ENCODE results near the gene CAMLG.

- no peak for TF ChIP-seq CTCF (IDR thresholded peaks at IDR 0.05; ENCODE audit: low read depth, low read length)
- TF ChIP-seq POLR2A (IDR thresholded peaks at IDR 0.05; ENCODE audit: extremely low read depth, insufficient read length) = no peak
- TF ChIP-seq MAX (IDR thresholded peaks at IDR 0.05; ENCODE audit: low read depth, low read length) = no peak
These were observed 3.1 kb upstream of the CAMLG start for GRCh38 chr5:134735243-134735642.
